Retinal pigment epithelial cell (primary cell): ENCODE results near the gene CREB5.

Experiments
- DNase-seq: peaks from one replicate; pipeline ENCODE4 v3.0.0-alpha.2; 2010; ENCODE audit warnings: low read depth
- H3K4me3 ChIP-seq: 2 replicates; pipeline ENCODE4 v1.5.1; 2011; ENCODE audit warnings: mild to moderate bottlenecking, low read length, control low read depth, moderate library complexity
- CTCF ChIP-seq: conservative IDR thresholded peaks from 2 replicates; pipeline ENCODE4 v1.5.1; 2011; ENCODE audit warnings: low read depth, low read length, control low read depth, inconsistent platforms

Gene CREB5

GRCh38 chr7:28798274-28798673 is 386.0 kb downstream of the CREB5 start:
- TF ChIP-seq CTCF: no peak
- no peak for DNase-seq
- H3K4me3 ChIP-seq: no peak overlapping the region

GRCh38 chr7:28799619-28800018 is 387.3 kb downstream of the CREB5 start:
- no peak for DNase-seq
- no peak overlapping the region for H3K4me3 ChIP-seq
- TF ChIP-seq CTCF: no peak

GRCh38 chr7:28800150-28800549 is 387.8 kb downstream of the CREB5 start:
- no peak for DNase-seq
- no peak overlapping the region for H3K4me3 ChIP-seq
- no peak for TF ChIP-seq CTCF

GRCh38 chr7:28802450-28802849 is 390.1 kb downstream of the CREB5 start:
- H3K4me3 ChIP-seq: no peak overlapping the region
- peak; percentile 50 for DNase-seq
- TF ChIP-seq CTCF: no peak

GRCh38 chr7:28804157-28804556 is 391.8 kb downstream of the CREB5 start:
- H3K4me3 ChIP-seq: no peak overlapping the region
- TF ChIP-seq CTCF: no peak
- no peak for DNase-seq

- no peak overlapping the region for H3K4me3 ChIP-seq
- no peak for TF ChIP-seq CTCF
- DNase-seq: no peak
Observed at GRCh38 chr7:28804990-28805389, 392.7 kb downstream of the CREB5 start.

- DNase-seq: peak; percentile 67
- H3K4me3 ChIP-seq: no peak overlapping the region
- TF ChIP-seq CTCF: no peak
Observed at GRCh38 chr7:28806841-28807240, 394.5 kb downstream of the CREB5 start.
